Vagina (tissue), 2 donors: ENCODE measurements around the gene GID8. TPM values are rescaled to one million over a fixed set of nuclear protein-coding genes. Genes with fewer than 3 reads are reported as not detected.

Source experiments
- DNase-seq, 2 donors: peaks; one replicate each; pipeline ENCODE4 v3.0.0-alpha.2; 2017; ENCODE audit errors: extremely low spot score in 2 of 2
- H3K27ac ChIP-seq: fragments of 200-600 bp; sonication (generic); one replicate; pipeline ENCODE4 v1.5.1; 2019
- H3K27me3 ChIP-seq: fragments of 200-600 bp; sonication (generic); one replicate; pipeline ENCODE4 v1.5.1; 2019
- H3K36me3 ChIP-seq, 2 donors: fragments of 200-600 bp; sonication (generic); one replicate each; pipeline ENCODE4 v1.5.1; 2017 to 2019
- H3K4me1 ChIP-seq: fragments of 200-600 bp; sonication (generic); one replicate; pipeline ENCODE4 v1.5.1; 2019
- H3K4me3 ChIP-seq, 2 donors: fragments of 200-600 bp; sonication (generic); 1 replicate in 1 of 2; 2 replicates in 1 of 2; pipeline ENCODE4 v1.5.1; 2016 to 2019
- H3K9me3 ChIP-seq: fragments of 200-600 bp; sonication (generic); one replicate; pipeline ENCODE4 v1.5.1; 2019
- CTCF ChIP-seq, 3 experiments: fragments of 450-650 bp in 2 of 3; fragments of 200-600 bp in 1 of 3; sonication (generic) in 1 of 3; IDR thresholded peaks; one replicate each; pipeline ENCODE4 v1.5.1; 2017 to 2019; ENCODE audit warnings: antibody characterized with exemption in 3 of 3, mild to moderate bottlenecking in 2 of 3, moderate library complexity in 2 of 3
- POLR2A ChIP-seq, 2 donors: fragments of 450-650 bp; IDR thresholded peaks; one replicate each; pipeline ENCODE4 v1.6.1; 2017; ENCODE audit warnings: antibody characterized with exemption in 2 of 2, mild to moderate bottlenecking in 2 of 2, moderate library complexity in 2 of 2
- POLR2AphosphoS5 ChIP-seq, 2 donors: sonication (generic); formaldehyde crosslinking; IDR thresholded peaks; one replicate each; pipeline ENCODE4 v1.9.0; 2017; ENCODE audit warnings: antibody characterized with exemption in 2 of 2, mild to moderate bottlenecking in 2 of 2, low read depth in 1 of 2; ENCODE audit not compliant: insufficient read depth in 1 of 2
- intact Hi-C: fragments of 100-400 bp; cut with DNase I; formaldehyde crosslinking; loops from one replicate; pipeline ENCODE4 v1.15.1; 2023
- total RNA-seq: library from RNA; depleted of rRNA; stranded (reverse); fragments of >200 nt; gene quantifications from one replicate; pipeline ENCODE4 v1.2.3, GENCODE V29; 2016

GID8 gene
- total RNA-seq, 1 donor from 2014 or later: 30.2 TPM

GRCh38 chr20:62913043-62913630 is 24.8 kb upstream of the GID8 start:
- Histone ChIP-seq H3K4me1 (peaks cover 53% of the 10 kb centered on the region), H3K36me3 (peaks cover 0 to 49% of the 10 kb centered on the region in 2 donors), H3K4me3 (no peak overlapping the region), H3K9me3 (no peaks in the 10 kb centered on the region), H3K27me3 (no peaks in the 10 kb centered on the region), H3K27ac (no peak overlapping the region)
- intact Hi-C loops: no loop called here
- TF ChIP-seq CTCF (IDR thresholded peaks at IDR 0.05): no peak
- no peak for TF ChIP-seq POLR2A (IDR thresholded peaks at IDR 0.05)
- no peak for TF ChIP-seq POLR2AphosphoS5 (IDR thresholded peaks at IDR 0.05; ENCODE audit: insufficient read depth in 1 of 2, low read depth in 1 of 2)
- DNase-seq: no peak

- Histone ChIP-seq H3K27me3 (no peaks in the 10 kb centered on the region), H3K27ac (no peak overlapping the region), H3K4me3 (no peak overlapping the region), H3K4me1 (peaks cover 66% of the 10 kb centered on the region), H3K9me3 (no peaks in the 10 kb centered on the region), H3K36me3 (peaks cover 0 to 36% of the 10 kb centered on the region in 2 donors)
- TF ChIP-seq CTCF (IDR thresholded peaks at IDR 0.05) (no peak), POLR2A (IDR thresholded peaks at IDR 0.05) (no peak), POLR2AphosphoS5 (IDR thresholded peaks at IDR 0.05; ENCODE audit: insufficient read depth in 1 of 2, low read depth in 1 of 2) (no peak)
- DNase-seq: no peak
- intact Hi-C loops: no loop called here
Measured at GRCh38 chr20:62914436-62914835, 23.5 kb upstream of the GID8 start.

GRCh38 chr20:62914970-62915457 is 22.9 kb upstream of the GID8 start:
- Histone ChIP-seq H3K4me3 (no peak overlapping the region), H3K27ac (no peak overlapping the region), H3K9me3 (no peaks in the 10 kb centered on the region), H3K36me3 (peaks cover 0 to 30% of the 10 kb centered on the region in 2 donors), H3K27me3 (no peaks in the 10 kb centered on the region), H3K4me1 (peaks cover 71% of the 10 kb centered on the region)
- TF ChIP-seq CTCF (IDR thresholded peaks at IDR 0.05): no peak
- no peak for TF ChIP-seq POLR2AphosphoS5 (IDR thresholded peaks at IDR 0.05; ENCODE audit: insufficient read depth in 1 of 2, low read depth in 1 of 2)
- TF ChIP-seq POLR2A (IDR thresholded peaks at IDR 0.05): no peak
- no peak for DNase-seq
- intact Hi-C loops: no loop called here

GRCh38 chr20:62916703-62917476 is 21.1 kb upstream of the GID8 start:
- peaks cover 89% of the 10 kb centered on the region for H3K4me1 ChIP-seq
- no peak for DNase-seq
- no peak overlapping the region for H3K4me3 ChIP-seq
- intact Hi-C loops: no loop called here
- H3K27me3 ChIP-seq: no peaks in the 10 kb centered on the region
- peaks cover 0 to 12% of the 10 kb centered on the region in 2 donors for H3K36me3 ChIP-seq
- TF ChIP-seq POLR2AphosphoS5 (IDR thresholded peaks at IDR 0.05; ENCODE audit: insufficient read depth in 1 of 2, low read depth in 1 of 2) (no peak), POLR2A (IDR thresholded peaks at IDR 0.05) (no peak), CTCF (IDR thresholded peaks at IDR 0.05) (no peak)
- no peaks in the 10 kb centered on the region for H3K9me3 ChIP-seq
- H3K27ac ChIP-seq: no peak overlapping the region

GRCh38 chr20:62917720-62918119 is 20.2 kb upstream of the GID8 start:
- H3K36me3 ChIP-seq: peaks cover 0 to 6% of the 10 kb centered on the region in 2 donors
- no peak overlapping the region for H3K4me3 ChIP-seq
- no peak for DNase-seq
- intact Hi-C loops: no loop called here
- no peak for TF ChIP-seq CTCF (IDR thresholded peaks at IDR 0.05)
- no peak overlapping the region for H3K27ac ChIP-seq
- H3K4me1 ChIP-seq: peaks cover 97% of the 10 kb centered on the region
- H3K9me3 ChIP-seq: no peaks in the 10 kb centered on the region
- H3K27me3 ChIP-seq: no peaks in the 10 kb centered on the region
